ENCODE measurements around the gene PIK3R3.

Gene PIK3R3

GRCh38 chr1:46153732-46154131 is 21.3 kb upstream of the PIK3R3 start:
- DNase-seq = no peak

GRCh38 chr1:46153228-46153627 is 20.8 kb upstream of the PIK3R3 start:
- no peak for DNase-seq

GRCh38 chr1:46152016-46152415 is 19.6 kb upstream of the PIK3R3 start:
- no peak for DNase-seq

GRCh38 chr1:46150085-46150484 is 17.7 kb upstream of the PIK3R3 start:
- DNase-seq = no peak

- DNase-seq = no peak
These were observed 15.9 kb upstream of the PIK3R3 start for GRCh38 chr1:46148318-46148717.

GRCh38 chr1:46137916-46138315 is 5.5 kb upstream of the PIK3R3 start:
- DNase-seq = no peak

GRCh38 chr1:46136711-46137110 is 4.3 kb upstream of the PIK3R3 start:
- no peak for DNase-seq

GRCh38 chr1:46134660-46135331 is 2.4 kb upstream of the PIK3R3 start:
- DNase-seq = peak; percentile 56

- DNase-seq = no peak
These were observed 1.4 kb upstream of the PIK3R3 start for GRCh38 chr1:46133781-46134350.

GRCh38 chr1:46133181-46133658 is 791 bp upstream of the PIK3R3 start:
- DNase-seq = no peak

GRCh38 chr1:46131712-46132528 is 509 bp downstream of the PIK3R3 start:
- peak; percentile 55 for DNase-seq

- no peak for DNase-seq
These were observed 1.3 kb downstream of the PIK3R3 start for GRCh38 chr1:46131093-46131492.

- no peak for DNase-seq
These were observed 1.8 kb downstream of the PIK3R3 start for GRCh38 chr1:46130606-46131005.

- DNase-seq = no peak
These were observed 2.3 kb downstream of the PIK3R3 start for GRCh38 chr1:46130121-46130520.

GRCh38 chr1:46128344-46128743 is 4.1 kb downstream of the PIK3R3 start:
- DNase-seq = no peak

- DNase-seq = no peak
These were observed 13.6 kb downstream of the PIK3R3 start for GRCh38 chr1:46118856-46119255.

- no peak for DNase-seq
These were observed 14.5 kb downstream of the PIK3R3 start for GRCh38 chr1:46117810-46118494.

- DNase-seq = no peak
These were observed 17.4 kb downstream of the PIK3R3 start for GRCh38 chr1:46114925-46115603.

- DNase-seq = no peak
These were observed 18.5 kb downstream of the PIK3R3 start for GRCh38 chr1:46113948-46114347.

- DNase-seq = no peak
These were observed 20.3 kb downstream of the PIK3R3 start for GRCh38 chr1:46112108-46112507.

GRCh38 chr1:46110521-46110920 is 21.9 kb downstream of the PIK3R3 start:
- DNase-seq = no peak

- no peak for DNase-seq
These were observed 29.5 kb downstream of the PIK3R3 start for GRCh38 chr1:46102769-46103476.
